Upper lobe of left lung (tissue), 6 donors: ENCODE measurements around the gene PELI2. TPM values are rescaled to one million over a fixed set of nuclear protein-coding genes. Genes with fewer than 3 reads are reported as not detected.

Experiments
- ATAC-seq, 2 donors: fragments of 200-7000 bp; cut with Tn5 transposase; one replicate each; pipeline ENCODE4 v1.9.1; 2022; ENCODE audit warnings: mild to moderate bottlenecking in 2 of 2, moderate library complexity in 2 of 2; ENCODE audit not compliant: low FRiP score in 2 of 2
- DNase-seq, 2 donors: peaks; one replicate each; pipeline ENCODE4 v3.0.0-alpha.2; 2019 to 2020
- H3K27ac ChIP-seq, 4 donors: fragments of 200-600 bp; sonication (generic); one replicate each; pipeline ENCODE4 v1.5.1; 2016 to 2019
- H3K27me3 ChIP-seq, 4 donors: fragments of 200-600 bp; sonication (generic); one replicate each; pipeline ENCODE4 v1.5.1; 2017 to 2019
- H3K36me3 ChIP-seq, 4 donors: fragments of 200-600 bp; sonication (generic); one replicate each; pipeline ENCODE4 v1.5.1; 2016 to 2019
- H3K4me1 ChIP-seq, 4 donors: fragments of 200-600 bp; sonication (generic); one replicate each; pipeline ENCODE4 v1.5.1; 2018 to 2019
- H3K4me3 ChIP-seq, 4 donors: fragments of 200-600 bp; sonication (generic); one replicate each; pipeline ENCODE4 v1.5.1; 2017 to 2019; ENCODE audit warnings: mild to moderate bottlenecking in 2 of 4, moderate library complexity in 1 of 4
- H3K9me3 ChIP-seq, 4 donors: fragments of 200-600 bp; sonication (generic); one replicate each; pipeline ENCODE4 v1.5.1; 2018 to 2019
- EP300 ChIP-seq, 4 donors: sonication (generic); formaldehyde crosslinking; IDR thresholded peaks; one replicate each; pipeline ENCODE4 v1.5.1; 2017; ENCODE audit warnings: antibody characterized with exemption in 4 of 4, control low read depth in 2 of 4
- POLR2A ChIP-seq, 4 donors: fragments of 450-650 bp; IDR thresholded peaks; one replicate each; pipeline ENCODE4 v1.5.1; 2016 to 2017; ENCODE audit warnings: antibody characterized with exemption in 4 of 4, mild to moderate bottlenecking in 2 of 4
- POLR2AphosphoS5 ChIP-seq, 2 donors: sonication (generic); formaldehyde crosslinking; IDR thresholded peaks; one replicate each; pipeline ENCODE4 v1.5.1; 2017; ENCODE audit warnings: antibody characterized with exemption in 2 of 2
- WGBS, 2 donors: methylation state at CpG; one replicate each; pipeline ENCODE4 v1.1.5; 2017 to 2018; 5-methylcytosine and 5-hydroxymethylcytosine counted together
- total RNA-seq, 6 donors: library from RNA; depleted of rRNA in 4 of 6; stranded (reverse); fragments of >200 nt in 4 of 6; gene quantifications; one replicate each; pipeline versions ENCODE4 v1.1.0 to v1.2.1, GENCODE V29; 2016 to 2021
- TF ChIP-seq, protein P1 (sequence below), 6 experiments: fragments of 450-650 bp in 4 of 6; fragments of 200-600 bp in 2 of 6; sonication (generic) in 2 of 6; IDR thresholded peaks; one replicate each; pipeline ENCODE4 v1.5.1; 2016 to 2019; ENCODE audit warnings: antibody characterized with exemption in 6 of 6
- donor health status: DM: no; HTN: no; CAD: no; lungs with moderate emphysema.
- donor health status: DM: no; HTN: yes; CAD: no; lungs with severe emphysema.

PELI2 gene
- total RNA-seq, 6 donors from 2014 or later = 9.0 to 21.6 (median 17.9) TPM

DNA sequence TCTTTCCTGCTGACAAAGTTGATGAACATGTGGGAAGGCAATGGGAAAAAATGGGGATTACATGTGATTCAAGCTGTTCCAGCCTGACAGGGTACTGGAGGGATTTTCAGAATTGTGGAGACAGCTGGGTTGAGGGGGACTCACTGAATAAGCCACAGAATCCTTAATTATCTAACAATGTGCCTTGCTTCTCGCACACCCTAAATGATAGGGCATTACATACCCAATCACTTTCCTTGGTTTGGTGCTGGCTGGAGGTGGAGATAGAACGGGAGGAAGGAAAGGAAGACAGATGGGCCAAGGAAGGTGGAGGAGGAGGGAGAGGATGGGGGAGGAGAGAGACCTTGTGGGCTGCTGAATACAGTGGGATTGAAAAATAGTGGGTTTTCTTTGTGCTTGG, 20.7 kb downstream of the PELI2 start:
- Histone ChIP-seq H3K4me3 (no peak overlapping the region), H3K4me1 (peaks cover under 1 to 12% (median 5%) of the 10 kb centered on the region in 4 donors), H3K9me3 (no peaks in the 10 kb centered on the region), H3K27ac (no peak overlapping the region), H3K36me3 (no peaks in the 10 kb centered on the region), H3K27me3 (no peaks in the 10 kb centered on the region)
- TF ChIP-seq POLR2AphosphoS5 (IDR thresholded peaks at IDR 0.05) (no peak), POLR2A (IDR thresholded peaks at IDR 0.05) (no peak), EP300 (IDR thresholded peaks at IDR 0.05) (no peak)
- TF ChIP-seq, protein P1, sequence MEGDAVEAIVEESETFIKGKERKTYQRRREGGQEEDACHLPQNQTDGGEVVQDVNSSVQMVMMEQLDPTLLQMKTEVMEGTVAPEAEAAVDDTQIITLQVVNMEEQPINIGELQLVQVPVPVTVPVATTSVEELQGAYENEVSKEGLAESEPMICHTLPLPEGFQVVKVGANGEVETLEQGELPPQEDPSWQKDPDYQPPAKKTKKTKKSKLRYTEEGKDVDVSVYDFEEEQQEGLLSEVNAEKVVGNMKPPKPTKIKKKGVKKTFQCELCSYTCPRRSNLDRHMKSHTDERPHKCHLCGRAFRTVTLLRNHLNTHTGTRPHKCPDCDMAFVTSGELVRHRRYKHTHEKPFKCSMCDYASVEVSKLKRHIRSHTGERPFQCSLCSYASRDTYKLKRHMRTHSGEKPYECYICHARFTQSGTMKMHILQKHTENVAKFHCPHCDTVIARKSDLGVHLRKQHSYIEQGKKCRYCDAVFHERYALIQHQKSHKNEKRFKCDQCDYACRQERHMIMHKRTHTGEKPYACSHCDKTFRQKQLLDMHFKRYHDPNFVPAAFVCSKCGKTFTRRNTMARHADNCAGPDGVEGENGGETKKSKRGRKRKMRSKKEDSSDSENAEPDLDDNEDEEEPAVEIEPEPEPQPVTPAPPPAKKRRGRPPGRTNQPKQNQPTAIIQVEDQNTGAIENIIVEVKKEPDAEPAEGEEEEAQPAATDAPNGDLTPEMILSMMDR (IDR thresholded peaks at IDR 0.05) = no peak
- DNase-seq = no peak
- WGBS, 2 donors = 55 to 63% methylated on average over 2 of the region's 2 CpGs
- ATAC-seq = no peak

DNA sequence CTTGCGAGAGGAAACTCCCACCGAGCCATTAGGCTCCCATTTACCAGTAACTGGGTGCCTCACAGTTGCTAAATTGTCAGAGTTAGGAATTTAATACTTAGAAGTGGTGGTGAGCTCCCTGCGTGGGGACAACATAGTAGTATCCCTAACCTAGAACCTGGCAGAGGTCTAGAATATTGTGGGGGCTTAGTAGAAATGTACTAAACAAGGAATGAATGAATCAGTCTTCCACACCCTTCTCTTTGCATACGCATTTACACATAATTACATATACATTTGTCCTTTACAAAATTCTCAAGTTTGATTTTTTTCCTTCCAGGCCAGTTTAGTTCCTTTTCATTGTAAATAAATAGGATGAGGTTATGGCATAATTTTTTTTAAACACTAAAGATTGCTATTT, 24.1 kb downstream of the PELI2 start:
- Histone ChIP-seq H3K36me3 (no peaks in the 10 kb centered on the region), H3K27me3 (no peaks in the 10 kb centered on the region), H3K4me1 (peaks cover 1 to 8% (median 4%) of the 10 kb centered on the region in 4 donors), H3K4me3 (no peak overlapping the region), H3K9me3 (no peaks in the 10 kb centered on the region), H3K27ac (no peak overlapping the region)
- no peak for ATAC-seq
- TF ChIP-seq POLR2A (IDR thresholded peaks at IDR 0.05) = no peak
- TF ChIP-seq EP300 (IDR thresholded peaks at IDR 0.05) = no peak
- TF ChIP-seq, protein P1 (IDR thresholded peaks at IDR 0.05) = no peak
- no peak for TF ChIP-seq POLR2AphosphoS5 (IDR thresholded peaks at IDR 0.05)
- no peak for DNase-seq
- 97% methylated on average over 4 of the region's 4 CpGs for WGBS, 2 donors

DNA sequence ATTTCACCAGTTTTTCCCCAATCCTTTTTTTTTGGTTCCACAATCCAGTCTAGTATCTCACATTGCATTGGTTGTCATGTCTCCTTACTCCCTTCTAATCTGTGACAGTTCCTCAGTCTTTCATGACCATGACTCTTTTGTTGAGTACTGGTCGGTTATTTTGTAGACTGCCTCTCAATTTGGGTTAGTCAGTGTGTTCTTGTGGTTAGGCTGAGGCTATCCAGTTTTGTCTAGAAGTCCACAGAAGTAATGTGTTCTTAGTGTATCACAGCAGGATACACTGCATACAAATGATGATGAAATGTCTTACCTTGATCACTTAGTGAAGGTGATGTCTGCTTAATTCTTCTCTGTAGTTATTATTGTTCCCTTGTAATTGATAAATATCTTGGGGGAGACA, 24.8 kb downstream of the PELI2 start:
- DNase-seq = no peak
- no peak for ATAC-seq
- Histone ChIP-seq H3K27me3 (no peaks in the 10 kb centered on the region), H3K27ac (no peak overlapping the region), H3K36me3 (no peaks in the 10 kb centered on the region), H3K9me3 (no peaks in the 10 kb centered on the region), H3K4me3 (no peak overlapping the region), H3K4me1 (peaks cover 0 to 15% (median 4%) of the 10 kb centered on the region in 4 donors)
- no peak for TF ChIP-seq POLR2AphosphoS5 (IDR thresholded peaks at IDR 0.05)
- TF ChIP-seq POLR2A (IDR thresholded peaks at IDR 0.05) = no peak
- TF ChIP-seq, protein P1 (IDR thresholded peaks at IDR 0.05) = no peak
- no peak for TF ChIP-seq EP300 (IDR thresholded peaks at IDR 0.05)
- WGBS, 2 donors = 86 to 91% methylated on average over 1 of the region's 1 CpG

DNA sequence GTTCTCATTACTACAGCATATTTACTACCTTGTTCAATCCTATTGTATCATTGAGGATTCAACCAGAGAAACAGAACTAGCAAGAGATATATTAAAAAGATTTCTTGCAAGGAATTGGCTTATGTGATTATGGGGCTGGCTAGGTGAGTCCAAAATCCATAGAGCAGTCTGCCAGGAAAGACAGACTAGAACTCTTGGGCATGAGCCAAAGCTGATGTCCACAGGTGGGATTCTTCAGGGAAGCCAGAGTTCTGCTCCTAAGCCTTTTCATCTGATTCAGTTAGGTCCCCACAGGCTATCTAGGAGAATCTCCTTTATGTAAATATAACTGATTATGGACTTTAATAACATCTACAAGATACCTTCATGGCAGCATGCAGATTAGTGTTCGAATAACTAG, 26.0 kb downstream of the PELI2 start:
- 97 to 100% methylated on average over 1 of the region's 1 CpG for WGBS, 2 donors
- no peaks in the 10 kb centered on the region for H3K27me3 ChIP-seq
- no peak overlapping the region for H3K4me3 ChIP-seq
- H3K4me1 ChIP-seq = peaks cover 0 to 24% (median 4%) of the 10 kb centered on the region in 4 donors
- no peak for DNase-seq
- H3K27ac ChIP-seq = no peak overlapping the region
- no peak for ATAC-seq
- no peaks in the 10 kb centered on the region for H3K36me3 ChIP-seq
- H3K9me3 ChIP-seq = no peaks in the 10 kb centered on the region
- TF ChIP-seq POLR2A (IDR thresholded peaks at IDR 0.05) (no peak), POLR2AphosphoS5 (IDR thresholded peaks at IDR 0.05) (no peak), EP300 (IDR thresholded peaks at IDR 0.05) (no peak)
- TF ChIP-seq, protein P1 (IDR thresholded peaks at IDR 0.05) = no peak

DNA sequence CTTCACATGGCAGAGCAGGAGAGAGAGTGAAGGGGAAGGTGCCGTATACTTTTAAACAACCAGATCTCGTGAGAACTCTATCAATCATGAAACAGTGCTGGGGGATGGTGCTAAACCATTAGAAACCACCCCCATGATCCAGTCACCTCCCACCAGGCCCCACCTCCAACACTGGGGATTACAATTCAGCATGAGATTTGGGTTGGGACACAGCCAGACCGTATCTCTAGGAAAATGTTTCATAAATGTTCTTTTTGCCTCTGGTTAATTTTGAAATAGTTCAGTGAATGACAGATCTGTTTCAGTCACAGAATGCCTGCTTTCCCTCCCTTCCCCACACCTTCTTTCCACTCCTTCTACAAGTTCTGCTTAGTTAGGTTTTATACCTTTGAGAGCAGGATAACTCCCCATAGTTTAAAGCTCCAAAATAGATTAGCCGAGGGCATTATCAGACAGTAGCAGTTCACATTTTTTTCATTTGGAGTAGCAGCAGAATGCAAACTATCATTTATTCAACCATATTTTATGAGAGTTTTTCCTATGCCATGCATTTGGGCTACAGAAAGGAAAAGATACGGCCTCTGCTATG, 27.1 kb downstream of the PELI2 start:
- H3K36me3 ChIP-seq = no peaks in the 10 kb centered on the region
- no peak for ATAC-seq
- 76 to 77% methylated on average over 5 of the region's 5 CpGs for WGBS, 2 donors

More for the DNA sequence above, 27.1 kb downstream of the PELI2 start:
- DNase-seq = no peak
- no peak overlapping the region for H3K27ac ChIP-seq
- no peaks in the 10 kb centered on the region for H3K27me3 ChIP-seq
- peaks cover 0 to 24% (median 6%) of the 10 kb centered on the region in 4 donors for H3K4me1 ChIP-seq
- TF ChIP-seq EP300 (IDR thresholded peaks at IDR 0.05) (no peak), POLR2AphosphoS5 (IDR thresholded peaks at IDR 0.05) (no peak), POLR2A (IDR thresholded peaks at IDR 0.05) (no peak)
- TF ChIP-seq, protein P1 (IDR thresholded peaks at IDR 0.05) = no peak
- no peaks in the 10 kb centered on the region for H3K9me3 ChIP-seq
- no peak overlapping the region for H3K4me3 ChIP-seq
